HG02588 (cell line): ENCODE results near the gene MCTP1.

Source experiments
- ATAC-seq: cut with Tn5 transposase; IDR thresholded peaks from one replicate; pipeline ENCODE4 v1.9.1; 2021; ENCODE audit warnings: mild to moderate bottlenecking, moderate library complexity; ENCODE audit not compliant: unreplicated experiment

Gene MCTP1

GRCh38 chr5:95284572-95285408, at the start of gene MCTP1:
Gene MCTP1 (minus strand): TSS chr5:95285094.
- ATAC-seq = peak; percentile 32

- ATAC-seq = no peak
These were observed 47.3 kb upstream of the MCTP1 start for GRCh38 chr5:95332158-95332557.

GRCh38 chr5:95331358-95331757, 46.5 kb upstream of the MCTP1 start:
- no peak for ATAC-seq

- ATAC-seq = no peak
These were observed 42.3 kb upstream of the MCTP1 start for GRCh38 chr5:95327211-95327610.

GRCh38 chr5:95317687-95318086, 32.8 kb upstream of the MCTP1 start:
- ATAC-seq = no peak

- no peak for ATAC-seq
These were observed 32.2 kb upstream of the MCTP1 start for GRCh38 chr5:95317085-95317484.

- ATAC-seq = no peak
These were observed 19.8 kb upstream of the MCTP1 start for GRCh38 chr5:95304711-95305110.

- ATAC-seq = no peak
These were observed 13.8 kb upstream of the MCTP1 start for GRCh38 chr5:95298651-95299050.

GRCh38 chr5:95296291-95296690, 11.4 kb upstream of the MCTP1 start:
- ATAC-seq = no peak

GRCh38 chr5:95285409-95285755, 488 bp upstream of the MCTP1 start:
- ATAC-seq = no peak

GRCh38 chr5:95283761-95284571, 928 bp downstream of the MCTP1 start:
- ATAC-seq = peak; percentile 61

- no peak for ATAC-seq
These were observed 1.8 kb downstream of the MCTP1 start for GRCh38 chr5:95283022-95283615.

GRCh38 chr5:95281226-95281625, 3.7 kb downstream of the MCTP1 start:
- no peak for ATAC-seq

GRCh38 chr5:95280401-95281095, 4.3 kb downstream of the MCTP1 start:
- no peak for ATAC-seq

- ATAC-seq = no peak
These were observed 10.9 kb downstream of the MCTP1 start for GRCh38 chr5:95274011-95274410.

- ATAC-seq = no peak
These were observed 12.5 kb downstream of the MCTP1 start for GRCh38 chr5:95272316-95272929.

GRCh38 chr5:95262933-95263660, 21.8 kb downstream of the MCTP1 start:
- ATAC-seq = no peak

GRCh38 chr5:95261437-95262175, 23.3 kb downstream of the MCTP1 start:
- no peak for ATAC-seq

GRCh38 chr5:95256991-95257390, 27.9 kb downstream of the MCTP1 start:
- no peak for ATAC-seq
